MCF 10A (cell line): Measurements from ENCODE around the gene ZNF528. TPM values are rescaled to one million over a fixed set of nuclear protein-coding genes. Genes with fewer than 3 reads are reported as not detected.

Experiments used
- Bru-seq: library from RNA; stranded (reverse); fragments of 400-500 nt; gene quantifications from one replicate; lab custom pipeline; 2021; lab: Mats Ljungman, UMichigan
- BruChase-seq, 2 experiments: library from RNA; stranded (reverse); fragments of 400-500 nt; gene quantifications; one replicate each; lab custom pipeline; 2021; lab: Mats Ljungman, UMichigan
- BruUV-seq: library from RNA; stranded (reverse); fragments of 400-500 nt; replicated peaks from 2 replicates; lab custom pipeline; 2021; lab: Mats Ljungman, UMichigan
- CTCF ChIA-PET: fragments of 300-600 bp; sonication (Branson Sonifier 250); formaldehyde crosslinking; extraction: SDS; loops from one replicate; lab custom pipeline; 2021; ENCODE audit warnings: antibody characterized with exemption, inconsistent platforms; lab: Yijun Ruan, JAX
- POLR2A ChIA-PET: fragments of 300-600, 350-650 bp; sonication (Branson Sonifier 250); formaldehyde crosslinking; extraction: SDS; loops from one replicate; lab custom pipeline; 2020; ENCODE audit warnings: antibody characterized with exemption, inconsistent platforms; lab: Yijun Ruan, JAX
- DNase-seq: peaks from one replicate; pipeline ENCODE4 v3.0.0-alpha.2; 2018; ENCODE audit not compliant: unreplicated experiment
- H3K27ac Mint-ChIP-seq: one replicate; pipeline ENCODE4 v1.8.0; 2022; ENCODE audit warnings: mild to moderate bottlenecking, low read depth, mixed read lengths; ENCODE audit not compliant: unreplicated experiment
- H3K27me3 Mint-ChIP-seq: one replicate; pipeline ENCODE4 v1.8.0; 2022; ENCODE audit warnings: mixed read lengths; ENCODE audit not compliant: insufficient read depth, unreplicated experiment
- H3K36me3 Mint-ChIP-seq: one replicate; pipeline ENCODE4 v1.8.0; 2022; ENCODE audit warnings: mild to moderate bottlenecking, moderate library complexity, mixed read lengths; ENCODE audit not compliant: insufficient read depth, unreplicated experiment
- H3K4me1 Mint-ChIP-seq: one replicate; pipeline ENCODE4 v1.8.0; 2022; ENCODE audit warnings: mixed read lengths; ENCODE audit not compliant: insufficient read depth, unreplicated experiment
- H3K4me3 Mint-ChIP-seq: one replicate; pipeline ENCODE4 v1.8.0; 2022; ENCODE audit warnings: mild to moderate bottlenecking, moderate library complexity, mixed read lengths; ENCODE audit not compliant: unreplicated experiment
- H3K9me3 Mint-ChIP-seq: one replicate; pipeline ENCODE4 v1.8.0; 2022; ENCODE audit warnings: mixed read lengths; ENCODE audit not compliant: unreplicated experiment
- CTCF ChIP-seq: fragments of 200-600 bp; IDR thresholded peaks from one replicate; pipeline ENCODE4 v1.8.0; 2022; ENCODE audit warnings: antibody characterized with exemption, mild to moderate bottlenecking; ENCODE audit not compliant: unreplicated experiment
- intact Hi-C: fragments of 100-400 bp; cut with micrococcal nuclease; formaldehyde crosslinking; loops from 2 replicates; pipeline ENCODE4 v1.14.1; 2022
- long read RNA-seq: library from polyadenylated mRNA; stranded (forward); transcript quantifications from one replicate; pipeline ENCODE4 v2.0.0, GENCODE V29; 2022
- total RNA-seq: library from RNA; stranded (reverse); gene quantifications from 2 replicates; pipeline ENCODE4 v1.2.3, GENCODE V29; 2022

The ZNF528 gene
- 16.0 and 21.6 TPM in 2 replicates for total RNA-seq
- Bru-seq, nascent RNA = percentile 64 among the genes with signal in this experiment
- BruChase-seq, experiment 1, labeled RNA remaining after a 6-hour chase = percentile 79 among the genes with signal in this experiment
- percentile 76 among the genes with signal in this experiment for BruChase-seq, experiment 2, labeled RNA remaining after a 2-hour chase
- long read RNA-seq, full-length matches to known transcripts = 1 of 7 reads
- long read RNA-seq, partial matches to known transcripts = 1 of 7 reads
- long read RNA-seq, other reads (novel, unspliced or antisense) = 5 of 7 reads

GRCh38 chr19:52397310-52398080, at the start of gene ZNF528:
TSS of gene ZNF528 (plus strand) at chr19:52397849. CDS start at chr19:52402014, 4,165 bp downstream.
- H3K4me3 Mint-ChIP-seq = peak within 1 kb of the TSS; percentile 76
- peaks cover 26% of the 10 kb centered on the region for H3K36me3 Mint-ChIP-seq
- intact Hi-C loops = no loop called here
- peaks cover 37% of the 10 kb centered on the region for H3K9me3 Mint-ChIP-seq
- H3K27ac Mint-ChIP-seq = peak within 1 kb of the TSS; percentile 94
- peak; percentile 89 for DNase-seq
- POLR2A ChIA-PET = interaction anchor here (0.5 to 0.7 kb wide), 4 partner anchors 8 to 129 kb away, joined by 3 to 4 read pairs (median 4); no protein-coding TSS in a partner anchor
- H3K4me1 Mint-ChIP-seq = peaks cover 6% of the 10 kb centered on the region
- CTCF ChIA-PET = no interaction called here
- no peaks in the 10 kb centered on the region for H3K27me3 Mint-ChIP-seq
- BruUV-seq = TSS peak; percentile 72
- no peak for TF ChIP-seq CTCF

- H3K27ac Mint-ChIP-seq = no peak overlapping the region
- ChIA-PET CTCF (no interaction called here), POLR2A (no interaction called here)
- H3K4me1 Mint-ChIP-seq = no peaks in the 10 kb centered on the region
- intact Hi-C loops = no loop called here
- DNase-seq = no peak
- no peak for TF ChIP-seq CTCF
- H3K36me3 Mint-ChIP-seq = no peaks in the 10 kb centered on the region
- H3K4me3 Mint-ChIP-seq = no peak overlapping the region
- peaks cover 27% of the 10 kb centered on the region for H3K9me3 Mint-ChIP-seq
- H3K27me3 Mint-ChIP-seq = no peaks in the 10 kb centered on the region
- no TSS peak for BruUV-seq
These were observed 46.1 kb upstream of the ZNF528 start for GRCh38 chr19:52351512-52351911.

GRCh38 chr19:52366414-52366824, 31.2 kb upstream of the ZNF528 start:
- no peak for TF ChIP-seq CTCF
- no peaks in the 10 kb centered on the region for H3K27me3 Mint-ChIP-seq
- CTCF ChIA-PET = no interaction called here
- H3K36me3 Mint-ChIP-seq = no peaks in the 10 kb centered on the region
- no peak overlapping the region for H3K27ac Mint-ChIP-seq
- H3K4me3 Mint-ChIP-seq = no peak overlapping the region
- POLR2A ChIA-PET = no interaction called here
- DNase-seq = no peak
- no peaks in the 10 kb centered on the region for H3K4me1 Mint-ChIP-seq
- no TSS peak for BruUV-seq
- intact Hi-C loops = no loop called here
- peaks cover 16% of the 10 kb centered on the region for H3K9me3 Mint-ChIP-seq
